HTR-8/SVneo (cell line): ENCODE data around the gene OPN1MW.
"Not testable (repeated sequence)": the region's sequence is repeated elsewhere in the genome, so short reads cannot be mapped to it uniquely, and the experiment has no call there.

ENCODE experiments used
- DNase-seq: peaks from one replicate; pipeline ENCODE4 v3.0.0; 2011; ENCODE audit warnings: low spot score, mixed read lengths; ENCODE audit not compliant: insufficient read length
- FAIRE-seq: peaks from 2 replicates; lab custom pipeline; 2011; peaks lifted over from hg19 to GRCh38; lab: Jason Lieb, UNC

Gene OPN1MW

GRCh38 chrX:154182296-154182695 lies at the start of gene OPN1MW:
Gene OPN1MW (plus strand): TSS chrX:154182596. CDS start chrX:154182678, 82 bp downstream.
- not testable (repeated sequence) for DNase-seq, FAIRE-seq

DNA sequence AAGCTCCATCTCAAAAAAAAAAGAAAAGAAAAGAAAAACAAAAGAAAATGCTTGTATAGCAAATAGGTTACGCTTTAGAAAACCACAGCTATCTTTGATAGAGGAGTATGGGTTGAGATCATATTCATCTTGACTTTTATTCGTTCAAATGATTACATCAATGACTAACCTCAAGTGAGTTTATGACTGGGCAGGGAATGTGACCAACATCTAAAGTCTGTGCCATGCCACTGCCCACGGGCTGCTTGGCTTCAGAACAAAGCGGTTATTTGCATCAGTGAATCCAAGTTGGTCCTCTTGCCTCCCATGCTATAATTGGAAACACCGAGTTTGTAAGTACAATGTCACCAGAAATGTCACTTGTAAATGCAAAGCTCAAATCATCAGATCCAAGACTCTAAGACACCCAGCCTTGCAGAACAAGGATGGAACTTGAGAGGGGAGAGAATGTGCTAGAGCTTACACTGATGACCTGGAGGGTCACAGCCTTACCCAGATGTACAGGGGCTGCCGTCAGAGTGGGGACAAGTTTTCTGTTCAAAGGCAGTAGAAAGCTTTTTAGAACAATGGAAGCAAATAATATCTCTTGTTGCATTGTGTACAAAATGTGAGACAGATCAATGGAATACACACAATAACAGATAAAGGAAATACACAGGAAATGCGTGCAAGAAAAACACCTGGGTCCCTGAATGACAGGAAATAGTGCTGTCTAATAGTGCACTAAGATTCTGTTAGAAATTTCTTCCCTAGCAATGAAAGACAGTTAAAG lies 46.8 kb upstream of the OPN1MW start:
- FAIRE-seq (no peak), DNase-seq (no peak)

DNA sequence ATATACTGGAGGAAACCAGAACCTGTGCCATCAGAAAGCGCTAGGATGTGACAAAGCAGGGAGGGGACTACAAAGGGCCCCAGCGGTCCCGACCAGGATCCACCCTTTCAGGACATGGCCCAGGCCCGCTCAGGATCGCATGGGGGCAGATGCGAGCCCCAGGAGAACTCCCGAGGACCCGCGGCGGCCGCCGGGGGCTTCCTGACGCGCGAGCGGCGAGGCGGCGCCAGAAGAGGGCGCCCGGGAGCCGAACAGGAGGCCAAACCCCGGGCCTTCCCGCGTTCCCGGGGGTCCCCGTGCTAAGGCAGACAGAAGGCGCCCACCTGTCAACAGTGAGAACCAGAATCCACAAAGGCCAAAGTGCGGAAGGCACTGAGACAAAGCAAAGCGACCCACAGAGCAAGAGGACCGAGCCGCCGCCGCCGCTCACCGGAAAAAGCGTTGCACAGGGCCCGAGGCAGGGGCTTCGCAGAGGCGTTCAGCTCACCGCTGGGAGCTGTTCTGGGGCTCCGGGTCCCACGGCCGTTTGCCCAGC lies 45.7 kb upstream of the OPN1MW start:
- DNase-seq (peak; percentile 36), FAIRE-seq (no peak)

GRCh38 chrX:154138857-154139256 lies 43.5 kb upstream of the OPN1MW start:
- DNase-seq = no peak
- FAIRE-seq = no peak

DNA sequence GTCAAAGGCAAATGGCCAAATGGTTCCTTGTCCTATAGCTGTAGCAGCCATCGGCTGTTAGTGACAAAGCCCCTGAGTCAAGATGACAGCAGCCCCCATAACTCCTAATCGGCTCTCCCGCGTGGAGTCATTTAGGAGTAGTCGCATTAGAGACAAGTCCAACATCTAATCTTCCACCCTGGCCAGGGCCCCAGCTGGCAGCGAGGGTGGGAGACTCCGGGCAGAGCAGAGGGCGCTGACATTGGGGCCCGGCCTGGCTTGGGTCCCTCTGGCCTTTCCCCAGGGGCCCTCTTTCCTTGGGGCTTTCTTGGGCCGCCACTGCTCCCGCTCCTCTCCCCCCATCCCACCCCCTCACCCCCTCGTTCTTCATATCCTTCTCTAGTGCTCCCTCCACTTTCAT lies 42.2 kb upstream of the OPN1MW start:
- no peak for FAIRE-seq
- no peak for DNase-seq

DNA sequence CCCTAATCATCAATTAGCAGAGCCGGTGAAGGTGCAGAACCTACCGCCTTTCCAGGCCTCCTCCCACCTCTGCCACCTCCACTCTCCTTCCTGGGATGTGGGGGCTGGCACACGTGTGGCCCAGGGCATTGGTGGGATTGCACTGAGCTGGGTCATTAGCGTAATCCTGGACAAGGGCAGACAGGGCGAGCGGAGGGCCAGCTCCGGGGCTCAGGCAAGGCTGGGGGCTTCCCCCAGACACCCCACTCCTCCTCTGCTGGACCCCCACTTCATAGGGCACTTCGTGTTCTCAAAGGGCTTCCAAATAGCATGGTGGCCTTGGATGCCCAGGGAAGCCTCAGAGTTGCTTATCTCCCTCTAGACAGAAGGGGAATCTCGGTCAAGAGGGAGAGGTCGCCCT lies 41.7 kb upstream of the OPN1MW start:
- DNase-seq = no peak
- FAIRE-seq = no peak

DNA sequence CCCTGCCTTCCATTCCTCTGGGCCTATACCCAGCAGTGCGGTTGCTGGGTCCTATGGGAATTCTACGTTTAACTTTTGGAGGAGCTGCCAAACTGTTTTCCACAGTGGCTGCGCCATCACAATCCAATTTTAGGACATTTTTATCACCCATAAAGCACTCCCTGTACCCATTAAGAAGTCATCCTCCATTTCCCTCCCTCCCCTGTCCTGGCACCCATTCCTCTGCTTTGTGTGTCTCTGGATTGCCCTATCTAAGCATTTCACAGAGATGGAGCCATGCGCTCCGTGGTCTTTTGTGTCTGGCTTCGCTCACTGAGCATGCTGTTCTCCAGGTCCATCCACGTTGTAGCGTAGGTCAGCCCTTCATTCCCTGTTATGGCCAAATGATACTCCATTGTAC lies 40.0 kb upstream of the OPN1MW start:
- DNase-seq (no peak), FAIRE-seq (no peak)

- no peak for FAIRE-seq
Observed at GRCh38 chrX:154142950-154143745, 39.2 kb upstream of the OPN1MW start.

DNA sequence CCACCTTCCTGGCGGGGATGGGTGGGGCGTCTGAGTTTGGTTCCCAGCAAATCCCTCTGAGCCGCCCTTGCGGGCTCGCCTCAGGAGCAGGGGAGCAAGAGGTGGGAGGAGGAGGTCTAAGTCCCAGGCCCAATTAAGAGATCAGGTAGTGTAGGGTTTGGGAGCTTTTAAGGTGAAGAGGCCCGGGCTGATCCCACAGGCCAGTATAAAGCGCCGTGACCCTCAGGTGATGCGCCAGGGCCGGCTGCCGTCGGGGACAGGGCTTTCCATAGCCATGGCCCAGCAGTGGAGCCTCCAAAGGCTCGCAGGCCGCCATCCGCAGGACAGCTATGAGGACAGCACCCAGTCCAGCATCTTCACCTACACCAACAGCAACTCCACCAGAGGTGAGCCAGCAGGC lies 38.4 kb upstream of the OPN1MW start, which contains the start of gene OPN1LW:
OPN1LW (plus strand) TSS at position 234 of the 400 bp plus-strand sequence; CDS start at position 275, 41 bp downstream.
- DNase-seq, FAIRE-seq: not testable (repeated sequence)

More at GRCh38 chrX:154142950-154143745, 39.2 kb upstream of the OPN1MW start:
- no peak for DNase-seq

- DNase-seq, FAIRE-seq: not testable (repeated sequence)
Observed at GRCh38 chrX:154151030-154151429, 31.4 kb upstream of the OPN1MW start.

- not testable (repeated sequence) for FAIRE-seq, DNase-seq
Observed at GRCh38 chrX:154156221-154156620, 26.2 kb upstream of the OPN1MW start.

- not testable (repeated sequence) for FAIRE-seq, DNase-seq
Observed at GRCh38 chrX:154157207-154157606, 25.2 kb upstream of the OPN1MW start.

GRCh38 chrX:154159345-154159744 lies 23.1 kb upstream of the OPN1MW start:
- FAIRE-seq, DNase-seq: not testable (repeated sequence)

DNA sequence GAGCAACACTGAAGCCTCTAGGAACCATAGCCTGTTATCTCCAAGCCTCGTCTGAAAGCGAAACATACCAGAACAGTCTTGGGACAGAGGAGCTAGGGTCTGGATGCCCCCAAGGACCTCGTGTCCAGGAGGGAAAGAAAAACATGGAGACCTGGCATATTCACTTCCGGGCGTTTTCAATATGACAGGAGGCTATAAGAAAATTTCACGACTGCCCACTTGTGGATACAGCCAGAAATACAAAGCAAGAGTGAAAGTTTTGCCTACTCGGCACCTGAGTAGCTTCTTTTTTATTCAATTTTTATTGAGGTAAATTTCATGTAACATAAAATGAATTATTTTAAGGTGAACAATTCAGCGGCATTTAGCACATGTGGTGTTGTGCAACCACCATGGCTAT lies 17.5 kb upstream of the OPN1MW start:
- DNase-seq, FAIRE-seq: not testable (repeated sequence)

DNA sequence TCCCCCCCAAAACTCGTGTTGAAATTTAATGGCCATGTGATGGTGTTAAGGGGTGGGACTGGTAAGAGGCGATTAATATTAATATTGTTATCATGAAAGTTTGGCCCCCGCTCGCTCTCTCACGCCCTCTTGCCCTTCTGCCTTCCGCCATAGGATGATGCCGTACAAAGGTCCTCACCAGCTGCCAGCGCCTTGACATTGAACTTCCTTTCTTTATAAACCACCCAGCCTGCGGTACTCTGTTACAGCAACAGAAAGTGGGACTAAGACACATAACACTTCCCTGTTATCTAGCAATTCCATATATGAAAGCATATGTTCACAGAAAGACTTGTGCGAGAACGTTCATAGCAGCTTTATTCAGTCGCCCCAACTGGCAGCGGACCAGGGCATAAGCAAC lies 14.0 kb upstream of the OPN1MW start:
- not testable (repeated sequence) for DNase-seq, FAIRE-seq

- not testable (repeated sequence) for FAIRE-seq, DNase-seq
Observed at GRCh38 chrX:154172535-154172943, 9.9 kb upstream of the OPN1MW start.

GRCh38 chrX:154174356-154174755 lies 8.0 kb upstream of the OPN1MW start:
- DNase-seq, FAIRE-seq: not testable (repeated sequence)

GRCh38 chrX:154183794-154184193 lies 1.4 kb downstream of the OPN1MW start:
- not testable (repeated sequence) for FAIRE-seq, DNase-seq

DNA sequence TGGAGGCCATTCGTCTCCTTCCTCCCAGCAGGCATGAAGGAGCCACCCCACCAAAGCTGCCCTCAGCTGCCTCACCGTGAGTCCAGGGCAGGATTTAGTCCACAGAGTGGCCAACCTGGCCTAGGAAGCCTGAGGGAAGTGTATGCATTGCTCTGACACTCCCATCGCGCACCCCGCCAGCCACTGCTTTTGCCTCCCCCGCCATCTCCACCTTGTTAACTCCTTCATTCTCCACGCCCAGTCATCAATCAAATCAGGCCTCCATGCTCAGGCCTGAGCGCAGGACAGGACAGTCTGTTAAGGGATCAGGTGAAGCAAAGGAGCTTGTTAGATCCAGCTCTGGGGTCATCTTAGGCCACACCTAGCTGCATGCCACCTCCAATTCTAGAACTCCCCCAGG lies 10.4 kb downstream of the OPN1MW start:
- not testable (repeated sequence) for FAIRE-seq, DNase-seq

GRCh38 chrX:154194316-154194715 lies 11.9 kb downstream of the OPN1MW start:
- not testable (repeated sequence) for FAIRE-seq, DNase-seq
